ENCODE results near the gene TACR1. TPM values are rescaled to one million over a fixed set of nuclear protein-coding genes. Genes with fewer than 3 reads are reported as not detected.
A peak's percentile ranks its signal among the peaks of the same experiment; 100 is the strongest.

The TACR1 gene
- polyA plus RNA-seq, 1 donor from 2014 or later, result 0.78 TPM

DNA sequence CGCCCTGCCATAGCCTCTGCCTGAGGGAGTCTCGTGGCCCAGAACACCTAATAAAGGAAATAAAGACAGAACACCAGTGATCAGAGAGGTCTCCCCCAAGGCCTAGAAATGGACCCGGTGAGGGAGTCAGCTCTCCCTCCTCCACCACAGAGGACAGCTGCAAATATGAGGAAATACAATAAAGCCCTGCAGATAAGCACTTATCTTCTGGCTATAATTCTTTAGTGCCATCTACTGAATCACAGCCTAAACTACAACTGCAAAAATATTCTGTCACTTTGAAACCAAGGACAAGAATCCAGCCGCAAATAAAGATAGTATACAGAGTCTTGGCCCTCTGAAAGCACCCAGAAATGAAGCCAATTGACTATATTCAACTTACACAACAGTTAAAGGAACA, 42.4 kb upstream of the TACR1 start:
- Histone ChIP-seq H3K27ac (ENCODE audit: low read length) (no peak overlapping the region), H3K4me3 (ENCODE audit: low read length) (no peak overlapping the region), H3K27me3 (ENCODE audit: insufficient read depth, low read depth, low read length) (no peaks in the 10 kb centered on the region), H3K9me2 (ENCODE audit: insufficient read depth, low read length) (no peaks in the 10 kb centered on the region), H3F3A (ENCODE audit: insufficient read depth, low read length, poor library complexity, severe bottlenecking) (no peaks in the 10 kb centered on the region), H4K20me1 (ENCODE audit: insufficient read depth) (no peaks in the 10 kb centered on the region), H3K36me3 (ENCODE audit: insufficient read depth, low read length) (no peaks in the 10 kb centered on the region), H3K9ac (ENCODE audit: low read length) (no peak overlapping the region), H3K9me3 (ENCODE audit: low read length) (no peaks in the 10 kb centered on the region), H2AFZ (ENCODE audit: low read depth, low read length) (no peak overlapping the region), H3K4me2 (ENCODE audit: low read length) (no peak overlapping the region), H3K79me2 (replicated peaks; ENCODE audit: insufficient read depth, low read length) (no peaks in the 10 kb centered on the region)
- TF ChIP-seq RAD21 (conservative IDR thresholded peaks at IDR 0.05) (peak; percentile 45), POLR2AphosphoS5 (IDR thresholded peaks at IDR 0.05) (no peak)
- TF ChIP-seq, protein P1, sequence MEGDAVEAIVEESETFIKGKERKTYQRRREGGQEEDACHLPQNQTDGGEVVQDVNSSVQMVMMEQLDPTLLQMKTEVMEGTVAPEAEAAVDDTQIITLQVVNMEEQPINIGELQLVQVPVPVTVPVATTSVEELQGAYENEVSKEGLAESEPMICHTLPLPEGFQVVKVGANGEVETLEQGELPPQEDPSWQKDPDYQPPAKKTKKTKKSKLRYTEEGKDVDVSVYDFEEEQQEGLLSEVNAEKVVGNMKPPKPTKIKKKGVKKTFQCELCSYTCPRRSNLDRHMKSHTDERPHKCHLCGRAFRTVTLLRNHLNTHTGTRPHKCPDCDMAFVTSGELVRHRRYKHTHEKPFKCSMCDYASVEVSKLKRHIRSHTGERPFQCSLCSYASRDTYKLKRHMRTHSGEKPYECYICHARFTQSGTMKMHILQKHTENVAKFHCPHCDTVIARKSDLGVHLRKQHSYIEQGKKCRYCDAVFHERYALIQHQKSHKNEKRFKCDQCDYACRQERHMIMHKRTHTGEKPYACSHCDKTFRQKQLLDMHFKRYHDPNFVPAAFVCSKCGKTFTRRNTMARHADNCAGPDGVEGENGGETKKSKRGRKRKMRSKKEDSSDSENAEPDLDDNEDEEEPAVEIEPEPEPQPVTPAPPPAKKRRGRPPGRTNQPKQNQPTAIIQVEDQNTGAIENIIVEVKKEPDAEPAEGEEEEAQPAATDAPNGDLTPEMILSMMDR (IDR thresholded peaks at IDR 0.05; ENCODE audit: poor library complexity, severe bottlenecking), result peak; percentile 39

DNA sequence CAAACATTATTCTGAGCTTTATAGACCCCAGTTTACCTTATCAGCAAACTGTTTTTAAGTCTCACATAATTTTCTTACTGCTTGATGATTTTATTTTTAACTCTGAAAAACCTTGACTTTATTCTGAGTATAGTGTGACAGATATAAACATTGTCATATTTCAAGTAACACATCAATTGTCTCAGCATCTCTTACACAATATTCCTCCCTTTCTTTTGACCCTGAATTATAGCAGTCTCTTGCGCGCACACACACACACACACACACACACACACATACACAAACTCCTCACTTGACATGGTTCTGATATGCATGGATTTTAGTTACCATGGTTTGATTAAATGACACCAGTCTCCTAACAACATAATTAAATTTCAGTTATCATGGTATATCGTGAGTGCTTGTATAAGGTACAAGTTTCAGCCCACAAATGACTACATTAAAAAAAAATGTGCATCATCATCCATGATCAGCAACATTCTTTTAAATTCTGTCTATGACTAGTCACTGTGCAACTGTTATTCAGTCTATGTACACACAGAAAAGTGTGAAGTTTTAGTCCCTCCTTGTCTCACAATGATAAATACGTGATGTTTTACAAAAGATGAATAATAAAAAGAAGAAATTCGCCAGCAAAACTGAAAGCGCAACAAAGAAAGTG, 39.5 kb upstream of the TACR1 start:
- Histone ChIP-seq H3F3A (ENCODE audit: insufficient read depth, low read length, poor library complexity, severe bottlenecking) (no peaks in the 10 kb centered on the region), H3K27ac (ENCODE audit: low read length) (no peak overlapping the region), H3K9me2 (ENCODE audit: insufficient read depth, low read length) (no peaks in the 10 kb centered on the region), H3K27me3 (ENCODE audit: insufficient read depth, low read depth, low read length) (no peaks in the 10 kb centered on the region), H3K36me3 (ENCODE audit: insufficient read depth, low read length) (no peaks in the 10 kb centered on the region), H4K20me1 (ENCODE audit: insufficient read depth) (no peaks in the 10 kb centered on the region), H2AFZ (ENCODE audit: low read depth, low read length) (no peak overlapping the region), H3K4me3 (ENCODE audit: low read length) (no peak overlapping the region), H3K9ac (ENCODE audit: low read length) (no peak overlapping the region), H3K4me2 (ENCODE audit: low read length) (no peak overlapping the region), H3K9me3 (ENCODE audit: low read length) (no peaks in the 10 kb centered on the region), H3K79me2 (replicated peaks; ENCODE audit: insufficient read depth, low read length) (no peaks in the 10 kb centered on the region)
- TF ChIP-seq EP300 (conservative IDR thresholded peaks at IDR 0.05; ENCODE audit: poor library complexity, severe bottlenecking) (no peak), POLR2AphosphoS5 (IDR thresholded peaks at IDR 0.05) (no peak), MXI1 (conservative IDR thresholded peaks at IDR 0.05; ENCODE audit: poor library complexity, severe bottlenecking) (no peak), EZH2 (IDR thresholded peaks at IDR 0.05; ENCODE audit: borderline replicate concordance, insufficient read depth, low read length, poor library complexity, severe bottlenecking) (no peak), RAD21 (conservative IDR thresholded peaks at IDR 0.05) (no peak), TAF1 (IDR thresholded peaks at IDR 0.05; ENCODE audit: low read depth) (no peak), SMC3 (conservative IDR thresholded peaks at IDR 0.05; ENCODE audit: poor library complexity) (no peak)
- TF ChIP-seq, protein P1 (IDR thresholded peaks at IDR 0.05; ENCODE audit: poor library complexity, severe bottlenecking), result no peak
- TF ChIP-seq, protein P2, sequence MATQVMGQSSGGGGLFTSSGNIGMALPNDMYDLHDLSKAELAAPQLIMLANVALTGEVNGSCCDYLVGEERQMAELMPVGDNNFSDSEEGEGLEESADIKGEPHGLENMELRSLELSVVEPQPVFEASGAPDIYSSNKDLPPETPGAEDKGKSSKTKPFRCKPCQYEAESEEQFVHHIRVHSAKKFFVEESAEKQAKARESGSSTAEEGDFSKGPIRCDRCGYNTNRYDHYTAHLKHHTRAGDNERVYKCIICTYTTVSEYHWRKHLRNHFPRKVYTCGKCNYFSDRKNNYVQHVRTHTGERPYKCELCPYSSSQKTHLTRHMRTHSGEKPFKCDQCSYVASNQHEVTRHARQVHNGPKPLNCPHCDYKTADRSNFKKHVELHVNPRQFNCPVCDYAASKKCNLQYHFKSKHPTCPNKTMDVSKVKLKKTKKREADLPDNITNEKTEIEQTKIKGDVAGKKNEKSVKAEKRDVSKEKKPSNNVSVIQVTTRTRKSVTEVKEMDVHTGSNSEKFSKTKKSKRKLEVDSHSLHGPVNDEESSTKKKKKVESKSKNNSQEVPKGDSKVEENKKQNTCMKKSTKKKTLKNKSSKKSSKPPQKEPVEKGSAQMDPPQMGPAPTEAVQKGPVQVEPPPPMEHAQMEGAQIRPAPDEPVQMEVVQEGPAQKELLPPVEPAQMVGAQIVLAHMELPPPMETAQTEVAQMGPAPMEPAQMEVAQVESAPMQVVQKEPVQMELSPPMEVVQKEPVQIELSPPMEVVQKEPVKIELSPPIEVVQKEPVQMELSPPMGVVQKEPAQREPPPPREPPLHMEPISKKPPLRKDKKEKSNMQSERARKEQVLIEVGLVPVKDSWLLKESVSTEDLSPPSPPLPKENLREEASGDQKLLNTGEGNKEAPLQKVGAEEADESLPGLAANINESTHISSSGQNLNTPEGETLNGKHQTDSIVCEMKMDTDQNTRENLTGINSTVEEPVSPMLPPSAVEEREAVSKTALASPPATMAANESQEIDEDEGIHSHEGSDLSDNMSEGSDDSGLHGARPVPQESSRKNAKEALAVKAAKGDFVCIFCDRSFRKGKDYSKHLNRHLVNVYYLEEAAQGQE (IDR thresholded peaks at IDR 0.05; ENCODE audit: borderline replicate concordance), result no peak
